CD4-positive, alpha-beta T cell (primary cell): Measurements from ENCODE around the gene SH2D5. TPM values are rescaled to one million over a fixed set of nuclear protein-coding genes. Genes with fewer than 3 reads are reported as not detected.

ENCODE experiments used
- ATAC-seq: fragments of 200-7000 bp; cut with Tn5 transposase; one replicate; pipeline ENCODE4 v1.10.0; 2022; ENCODE audit warnings: mild to moderate bottlenecking; ENCODE audit not compliant: poor library complexity
- CTCF ChIA-PET: fragments of 350-600 bp; sonication (Branson Sonifier 250); formaldehyde crosslinking; loops from one replicate; lab custom pipeline; 2021; ENCODE audit warnings: antibody characterized with exemption, inconsistent platforms; lab: Charles Lee
- POLR2A ChIA-PET: fragments of 350-600 bp; sonication (Branson Sonifier 250); formaldehyde crosslinking; loops from one replicate; lab custom pipeline; 2021; ENCODE audit warnings: antibody characterized with exemption, inconsistent platforms; lab: Charles Lee
- DNase-seq, 14 experiments: peaks; one replicate each; pipeline ENCODE4 v3.0.0-alpha.2; 2013 to 2020; ENCODE audit warnings: mixed read lengths in 2 of 14
- H3K27ac ChIP-seq, 2 donors: one replicate each; pipeline versions ENCODE4 v1.5.1 to v1.7.0; 2013; ENCODE audit warnings: low read length in 2 of 2, low read depth in 1 of 2, mild to moderate bottlenecking in 1 of 2
- H3K27me3 ChIP-seq, 2 experiments: 1 replicate in 1 of 2; 2 replicates in 1 of 2; pipeline versions ENCODE4 v1.6.1 to v1.7.0; 2013; ENCODE audit warnings: low read length in 2 of 2, control low read depth in 1 of 2, mild to moderate bottlenecking in 1 of 2, moderate library complexity in 1 of 2; ENCODE audit not compliant: insufficient read depth in 2 of 2, control insufficient read depth in 1 of 2
- H3K36me3 ChIP-seq: one replicate; pipeline ENCODE4 v1.6.1; 2013; ENCODE audit warnings: low read length, control low read depth; ENCODE audit not compliant: insufficient read depth
- H3K4me1 ChIP-seq: one replicate; pipeline ENCODE4 v1.6.1; 2013; ENCODE audit warnings: low read length, control low read depth; ENCODE audit not compliant: insufficient read depth
- H3K4me3 ChIP-seq: one replicate; pipeline ENCODE4 v1.5.1; 2013; ENCODE audit warnings: mild to moderate bottlenecking, low read length, moderate library complexity
- H3K9me3 ChIP-seq, 2 experiments: 1 replicate in 1 of 2; 2 replicates in 1 of 2; pipeline versions ENCODE4 v1.6.1 to v1.7.0; 2013; ENCODE audit warnings: low read length in 2 of 2, mild to moderate bottlenecking in 2 of 2, control low read depth in 1 of 2, moderate library complexity in 1 of 2; ENCODE audit not compliant: control insufficient read depth in 1 of 2, insufficient read depth in 1 of 2
- H3K27ac Mint-ChIP-seq: one replicate; pipeline ENCODE4 v1.8.0; 2020; ENCODE audit warnings: mixed read lengths
- H3K27me3 Mint-ChIP-seq: one replicate; pipeline ENCODE4 v1.8.0; 2021; ENCODE audit warnings: mixed read lengths
- H3K36me3 Mint-ChIP-seq: one replicate; pipeline ENCODE4 v1.8.0; 2021; ENCODE audit warnings: low read depth, mixed read lengths
- H3K4me1 Mint-ChIP-seq: one replicate; pipeline ENCODE4 v1.8.0; 2021; ENCODE audit warnings: low read depth, mixed read lengths
- H3K4me3 Mint-ChIP-seq: one replicate; pipeline ENCODE4 v1.8.0; 2020; ENCODE audit warnings: mild to moderate bottlenecking, mixed read lengths
- H3K9me3 Mint-ChIP-seq: one replicate; pipeline ENCODE4 v1.8.0; 2020; ENCODE audit warnings: mixed read lengths
- CTCF ChIP-seq: fragments of 200-600 bp; IDR thresholded peaks from one replicate; pipeline ENCODE4 v1.8.0; 2022; ENCODE audit warnings: antibody characterized with exemption, mild to moderate bottlenecking
- intact Hi-C, 2 experiments: fragments of 100-400 bp; cut with DNase I in 1 of 2; cut with micrococcal nuclease in 1 of 2; formaldehyde crosslinking; loops; one replicate each; pipeline versions ENCODE4 v1.15.1 to v1.9.0; 2023 to 2025; cut with DNase I, micrococcal nuclease
- total RNA-seq, 174 experiments: library from RNA in 2 of 174; stranded (reverse) in 2 of 174; gene quantifications; one replicate each; pipeline ENCODE4 v1.2.3 and lab custom pipeline; 2021 to 2026

Gene SH2D5
- total RNA-seq, 2 experiments from 2014 or later, result 0.08 TPM; not detected in 1

GRCh38 chr1:20701446-20701845, 31.1 kb downstream of the SH2D5 start:
- Mint-ChIP-seq H3K9me3 (no peaks in the 10 kb centered on the region), H3K27ac (no peak overlapping the region), H3K4me3 (no peak overlapping the region), H3K36me3 (no peaks in the 10 kb centered on the region), H3K27me3 (no peaks in the 10 kb centered on the region), H3K4me1 (peaks cover under 1% of the 10 kb centered on the region)
- no peaks in the 10 kb centered on the region for H3K27me3 ChIP-seq
- intact Hi-C loops, result no loop called here
- POLR2A ChIA-PET, result no interaction called here
- H3K27ac ChIP-seq, result no peak overlapping the region
- no peak overlapping the region for H3K4me3 ChIP-seq
- DNase-seq (no peak), ATAC-seq (no peak)
- peaks cover 7% of the 10 kb centered on the region for H3K4me1 ChIP-seq
- no peaks in the 10 kb centered on the region for H3K36me3 ChIP-seq
- CTCF ChIA-PET, result no interaction called here
- H3K9me3 ChIP-seq, result no peaks in the 10 kb centered on the region
- no peak for TF ChIP-seq CTCF

- no peak overlapping the region for H3K4me3 Mint-ChIP-seq
- TF ChIP-seq CTCF, result no peak
- CTCF ChIA-PET, result no interaction called here
- H3K36me3 Mint-ChIP-seq, result no peaks in the 10 kb centered on the region
- Histone ChIP-seq H3K36me3 (no peaks in the 10 kb centered on the region), H3K9me3 (no peaks in the 10 kb centered on the region), H3K4me3 (no peak overlapping the region), H3K27ac (no peak overlapping the region), H3K4me1 (peaks cover 13% of the 10 kb centered on the region), H3K27me3 (no peaks in the 10 kb centered on the region)
- no peaks in the 10 kb centered on the region for H3K27me3 Mint-ChIP-seq
- POLR2A ChIA-PET, result no interaction called here
- H3K4me1 Mint-ChIP-seq, result peaks cover 5% of the 10 kb centered on the region
- ATAC-seq (no peak), DNase-seq (no peak)
- no peaks in the 10 kb centered on the region for H3K9me3 Mint-ChIP-seq
- intact Hi-C loops, result no loop called here
- no peak overlapping the region for H3K27ac Mint-ChIP-seq
Measured at GRCh38 chr1:20700636-20701215, 31.8 kb downstream of the SH2D5 start.

- ChIA-PET CTCF (no interaction called here), POLR2A (no interaction called here)
- Mint-ChIP-seq H3K4me1 (peaks cover 5% of the 10 kb centered on the region), H3K4me3 (no peak overlapping the region), H3K27me3 (no peaks in the 10 kb centered on the region), H3K27ac (no peak overlapping the region), H3K9me3 (no peaks in the 10 kb centered on the region), H3K36me3 (no peaks in the 10 kb centered on the region)
- intact Hi-C loops, result loop anchor here (5.0 to 10.0 kb wide), 3 partner anchors 88 to 275 kb away; partner anchors contain the start of gene HP1BP3 (in 1 of the 2)
- no peak for ATAC-seq
- no peaks in the 10 kb centered on the region for H3K9me3 ChIP-seq
- no peaks in the 10 kb centered on the region for H3K36me3 ChIP-seq
- no peak for TF ChIP-seq CTCF
- H3K4me3 ChIP-seq, result no peak overlapping the region
- H3K27ac ChIP-seq, result no peak overlapping the region
- peaks cover 13% of the 10 kb centered on the region for H3K4me1 ChIP-seq
- no peak for DNase-seq
- no peaks in the 10 kb centered on the region for H3K27me3 ChIP-seq
Measured at GRCh38 chr1:20699558-20699957, 32.9 kb downstream of the SH2D5 start.
